Right lobe of liver (tissue), 4 donors: ENCODE measurements around the gene ATG10.

ENCODE experiments used
- POLR2A ChIP-seq: fragments of 450-650 bp; IDR thresholded peaks from one replicate; pipeline ENCODE4 v1.6.1; 2017; ENCODE audit warnings: antibody characterized with exemption, mild to moderate bottlenecking
- TF ChIP-seq, protein P1 (sequence below), 4 donors: fragments of 200-600 bp in 3 of 4; fragments of 450-650 bp in 1 of 4; IDR thresholded peaks; one replicate each; pipeline versions ENCODE4 v1.5.1 to v1.8.0; 2016 to 2022; ENCODE audit warnings: antibody characterized with exemption in 4 of 4, mild to moderate bottlenecking in 2 of 4
- donor health status: DM: no; HTN: no; CAD: no.
- donor health status: DM: no; HTN: no; CAD: no.
- donor health status: DM: no; HTN: yes; CAD: no.

DNA sequence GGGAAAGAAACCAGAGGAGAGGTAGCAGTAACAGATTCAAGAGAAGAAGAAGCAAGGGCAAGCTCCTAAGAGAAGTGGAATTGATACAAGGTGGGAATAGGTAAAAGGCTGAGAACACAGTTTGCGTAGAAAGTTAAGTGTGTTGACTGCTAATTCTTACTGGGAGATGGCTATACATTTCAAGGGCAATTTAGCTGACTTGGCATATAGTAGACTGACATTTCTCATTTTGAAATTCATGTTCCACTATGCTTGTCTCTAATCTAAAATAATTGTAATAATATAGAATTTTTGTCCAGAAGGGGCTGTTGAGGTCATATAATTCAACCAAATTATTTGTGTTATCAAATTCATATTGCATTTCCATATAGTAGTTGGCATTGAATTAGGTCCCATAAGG is 144.0 kb downstream of the ATG10 start:
- TF ChIP-seq, protein P1, sequence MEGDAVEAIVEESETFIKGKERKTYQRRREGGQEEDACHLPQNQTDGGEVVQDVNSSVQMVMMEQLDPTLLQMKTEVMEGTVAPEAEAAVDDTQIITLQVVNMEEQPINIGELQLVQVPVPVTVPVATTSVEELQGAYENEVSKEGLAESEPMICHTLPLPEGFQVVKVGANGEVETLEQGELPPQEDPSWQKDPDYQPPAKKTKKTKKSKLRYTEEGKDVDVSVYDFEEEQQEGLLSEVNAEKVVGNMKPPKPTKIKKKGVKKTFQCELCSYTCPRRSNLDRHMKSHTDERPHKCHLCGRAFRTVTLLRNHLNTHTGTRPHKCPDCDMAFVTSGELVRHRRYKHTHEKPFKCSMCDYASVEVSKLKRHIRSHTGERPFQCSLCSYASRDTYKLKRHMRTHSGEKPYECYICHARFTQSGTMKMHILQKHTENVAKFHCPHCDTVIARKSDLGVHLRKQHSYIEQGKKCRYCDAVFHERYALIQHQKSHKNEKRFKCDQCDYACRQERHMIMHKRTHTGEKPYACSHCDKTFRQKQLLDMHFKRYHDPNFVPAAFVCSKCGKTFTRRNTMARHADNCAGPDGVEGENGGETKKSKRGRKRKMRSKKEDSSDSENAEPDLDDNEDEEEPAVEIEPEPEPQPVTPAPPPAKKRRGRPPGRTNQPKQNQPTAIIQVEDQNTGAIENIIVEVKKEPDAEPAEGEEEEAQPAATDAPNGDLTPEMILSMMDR (IDR thresholded peaks at IDR 0.05), result no peak
- no peak for TF ChIP-seq POLR2A
